COLO668 (cell line): Measurements from ENCODE around the gene CAMK2N2.
A peak's percentile ranks its signal among the peaks of the same experiment; 100 is the strongest.
"Not testable (repeated sequence)": the region's sequence is repeated elsewhere in the genome, so short reads cannot be mapped to it uniquely, and the experiment has no call there.

ENCODE experiments used
- DNase-seq: peaks from one replicate; lab custom pipeline; 2025; ENCODE audit not compliant: unreplicated experiment; lab: John Stamatoyannopoulos, UW

The CAMK2N2 gene

DNA sequence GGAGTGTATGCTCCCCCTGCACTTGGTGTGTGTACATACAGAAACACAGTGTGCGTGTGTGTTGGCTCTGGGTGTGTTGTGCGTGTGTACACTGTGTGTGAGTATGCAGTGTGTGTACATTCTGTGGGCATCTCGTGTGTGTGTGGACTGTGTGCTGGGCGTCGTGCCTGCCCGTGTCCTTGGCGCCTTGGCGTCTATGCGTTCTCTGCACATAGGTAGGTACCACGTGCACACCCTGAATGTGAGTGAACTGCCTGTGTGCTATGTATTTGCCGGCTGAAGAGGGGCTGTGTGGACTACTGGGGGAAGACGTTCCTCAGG lies 14.0 kb upstream of the CAMK2N2 start:
- DNase-seq: no peak

GRCh38 chr3:184272269-184272668 lies 10.9 kb upstream of the CAMK2N2 start:
- no peak for DNase-seq

GRCh38 chr3:184267249-184267648 lies 5.9 kb upstream of the CAMK2N2 start:
- DNase-seq: not testable (repeated sequence)

- DNase-seq: no peak
Measured at GRCh38 chr3:184262764-184263179, 1.4 kb upstream of the CAMK2N2 start.

DNA sequence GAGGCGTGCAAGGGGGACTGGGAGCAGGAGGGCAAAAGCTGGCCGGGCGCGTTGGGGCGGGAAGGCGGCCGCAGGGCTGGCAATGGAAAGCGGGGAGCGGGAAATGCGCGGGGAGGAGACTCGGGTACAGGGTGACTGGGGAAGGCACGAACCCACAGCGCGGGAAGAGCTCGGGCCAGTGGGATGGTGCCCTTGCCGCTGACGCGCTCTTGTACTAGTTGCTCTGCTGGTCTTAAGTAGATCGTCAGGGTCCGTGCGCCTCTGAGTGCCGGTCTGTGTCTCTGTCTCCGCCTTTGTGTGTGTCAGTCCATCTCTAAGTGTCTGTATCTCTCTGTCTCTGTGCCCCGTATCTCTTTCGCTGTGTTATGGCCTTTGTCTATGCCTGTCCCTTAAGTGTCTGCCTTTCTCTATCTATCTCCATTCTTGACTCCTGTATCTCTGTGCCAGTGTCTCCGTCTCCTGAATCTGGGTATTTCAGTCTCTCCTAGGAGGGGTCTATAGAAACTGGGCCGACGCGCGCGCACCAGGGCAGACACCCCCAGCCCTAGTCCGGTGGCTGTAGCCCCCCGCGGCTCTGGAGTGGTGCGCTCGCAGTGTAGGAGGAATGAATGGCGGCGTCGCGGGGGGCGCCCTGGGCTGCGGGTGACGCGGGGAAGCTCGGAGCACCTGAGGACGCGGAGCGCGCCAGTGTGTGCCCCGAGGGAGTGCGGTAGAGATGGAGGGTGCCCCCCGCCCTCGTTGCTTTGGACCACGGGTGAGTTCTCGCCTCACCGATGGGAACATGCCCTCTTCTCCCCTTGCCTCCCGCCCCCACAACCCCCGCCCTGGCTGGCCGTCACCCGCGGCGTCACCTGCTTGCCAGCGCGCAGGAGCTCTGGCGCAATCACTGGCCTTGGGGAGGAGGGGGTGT lies 756 bp upstream of the CAMK2N2 start:
- peak; percentile 68 for DNase-seq

- peak; percentile 33 for DNase-seq
Measured at GRCh38 chr3:184260724-184261269, 556 bp downstream of the CAMK2N2 start.

DNA sequence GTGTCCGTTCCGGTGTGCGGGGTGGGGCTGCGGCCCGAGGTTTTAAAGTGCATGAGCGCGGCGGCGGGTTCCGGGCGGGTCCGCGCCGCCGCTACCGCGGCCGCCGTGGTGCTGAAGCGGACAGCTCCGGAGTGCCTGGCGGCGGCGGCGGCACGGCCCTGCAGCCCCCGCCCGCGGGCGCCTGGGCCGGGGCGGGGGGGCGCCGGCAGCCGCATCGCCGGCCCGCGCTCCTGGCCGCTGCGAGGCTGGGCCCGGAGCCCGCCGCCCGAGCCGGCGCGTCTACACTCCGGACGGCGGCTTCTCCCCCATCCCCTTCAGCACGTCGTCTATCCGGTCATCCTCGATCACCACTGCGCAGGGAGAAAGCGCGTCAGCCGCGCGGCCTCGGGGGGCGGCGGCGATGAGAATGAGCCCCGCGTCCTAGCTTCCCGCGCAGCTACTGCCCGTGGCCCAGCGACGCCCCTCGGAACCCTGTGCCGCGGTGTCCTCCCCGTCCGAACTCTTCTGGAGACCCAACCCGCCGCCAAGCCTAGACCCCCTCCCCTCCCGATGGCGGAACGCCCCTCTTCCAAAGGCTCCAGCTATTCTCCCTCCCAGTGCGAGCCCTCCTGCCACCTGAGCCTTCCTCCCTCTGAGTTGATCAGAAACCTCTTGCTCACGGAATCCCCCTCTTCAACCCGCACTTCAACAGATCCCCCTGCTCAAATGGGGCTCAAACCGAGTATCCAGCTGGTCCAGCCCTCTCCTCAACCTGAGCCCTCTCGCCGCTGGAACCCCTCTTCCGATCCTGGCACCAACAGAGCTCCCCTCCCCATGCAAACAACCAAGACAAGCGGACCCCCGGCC lies 1.3 kb downstream of the CAMK2N2 start:
- DNase-seq: peak; percentile 54

DNA sequence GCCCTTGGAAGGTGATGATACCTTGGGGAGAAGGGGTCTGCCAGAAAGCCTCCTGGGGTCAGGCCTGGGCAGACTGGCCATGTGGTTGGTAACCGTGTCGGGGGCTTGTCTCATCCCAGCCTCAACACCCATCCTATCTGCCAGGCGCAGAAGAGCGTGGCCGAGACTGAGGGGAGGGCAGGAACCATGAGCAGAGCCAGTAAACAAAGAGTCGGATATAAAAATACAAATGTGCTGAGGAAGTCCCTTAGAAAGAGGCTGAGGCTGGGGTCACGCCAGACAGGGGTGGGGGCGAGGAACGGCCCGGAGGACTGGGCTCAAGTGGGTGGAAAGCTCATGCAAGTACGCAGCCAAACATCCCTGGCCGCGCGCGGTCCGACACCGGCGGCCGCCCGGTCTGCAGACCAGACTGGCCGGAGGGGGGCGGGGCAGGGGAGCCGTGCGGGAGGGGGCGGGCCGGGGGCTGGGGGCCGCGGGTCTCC lies 1.9 kb downstream of the CAMK2N2 start:
- no peak for DNase-seq

GRCh38 chr3:184258926-184259325 lies 2.4 kb downstream of the CAMK2N2 start:
- no peak for DNase-seq

- no peak for DNase-seq
Measured at GRCh38 chr3:184257083-184257915, 4.1 kb downstream of the CAMK2N2 start.

- DNase-seq: no peak
Measured at GRCh38 chr3:184255291-184256039, 5.9 kb downstream of the CAMK2N2 start.

- peak; percentile 87 for DNase-seq
Measured at GRCh38 chr3:184250167-184250828, 11.1 kb downstream of the CAMK2N2 start.

GRCh38 chr3:184249412-184250166 lies 11.8 kb downstream of the CAMK2N2 start, which contains the start of gene EEF1AKMT4:
TSS of gene EEF1AKMT4 (plus strand) at chr3:184249672. CDS start at chr3:184249695, 23 bp downstream.
- DNase-seq: peak; percentile 94

DNA sequence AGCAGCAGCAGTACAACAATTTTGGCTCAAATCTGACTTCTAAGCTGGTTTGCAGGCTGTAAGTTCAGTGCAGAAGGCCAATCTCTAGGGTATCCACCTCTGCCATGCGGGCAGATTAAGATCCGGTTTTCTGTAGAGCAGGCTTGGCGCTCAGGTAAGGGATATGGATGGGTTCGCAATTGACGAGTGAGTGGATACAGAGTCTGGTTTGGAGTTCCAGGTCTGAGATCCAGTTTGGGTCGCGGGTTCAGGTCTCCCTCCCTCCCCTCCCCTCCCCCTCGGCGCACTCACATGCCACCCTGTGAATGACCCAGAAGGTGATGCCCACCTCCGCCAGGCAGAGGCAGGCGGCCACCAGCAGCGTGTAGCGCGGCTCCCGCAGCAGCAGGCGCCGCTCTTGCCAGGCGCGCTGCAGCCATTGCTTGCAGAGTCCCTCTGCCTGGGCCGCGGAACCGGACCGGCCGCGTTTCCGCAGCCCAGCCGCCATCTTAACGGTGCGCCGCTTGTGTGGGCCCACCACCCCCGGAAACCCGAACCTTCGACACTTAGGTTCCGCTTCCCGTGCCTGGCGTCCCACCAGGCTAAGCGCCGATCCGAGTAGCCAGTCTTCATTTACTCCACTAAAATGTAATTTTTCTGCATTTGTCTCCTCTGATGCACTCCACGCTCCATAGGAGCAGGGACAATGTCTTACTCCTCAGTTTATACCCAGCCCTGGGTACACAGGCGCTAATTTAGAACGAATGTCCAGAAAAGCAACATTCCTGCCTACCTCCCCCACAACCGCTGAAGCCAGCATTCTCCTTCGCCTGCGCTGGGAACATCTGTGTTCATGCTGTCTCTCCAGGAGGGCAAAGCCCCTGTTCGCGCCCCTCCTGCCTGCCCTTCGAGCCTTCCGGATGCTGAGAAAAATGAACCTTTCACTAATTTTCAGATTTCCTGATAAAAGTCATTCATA lies 12.6 kb downstream of the CAMK2N2 start, which contains the start of gene ALG3:
TSS of gene ALG3 (minus strand) at position 509 of the 958 bp plus-strand sequence. CDS start at position 487, 22 bp downstream.
- peak; percentile 86 for DNase-seq

DNA sequence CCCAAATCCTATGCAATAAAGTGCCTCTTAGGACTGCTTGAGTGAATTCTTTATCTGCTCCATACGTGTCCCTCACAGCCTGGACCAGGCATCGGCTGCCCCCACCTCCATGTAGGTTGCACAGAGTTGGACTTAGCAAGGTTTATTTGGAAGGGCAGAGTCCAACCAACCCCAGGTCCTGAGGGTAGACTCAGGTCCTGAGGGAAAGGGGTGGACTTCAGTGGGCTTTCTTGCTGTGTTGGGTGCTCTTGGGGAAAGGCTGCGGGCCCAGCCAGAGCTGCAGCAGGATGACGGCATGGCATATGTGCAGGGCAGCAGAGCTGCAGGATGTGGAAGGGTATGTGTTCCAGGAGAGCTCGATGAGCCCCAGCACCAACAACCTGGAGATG lies 19.1 kb downstream of the CAMK2N2 start:
- DNase-seq: no peak

GRCh38 chr3:184241447-184242296 lies 19.7 kb downstream of the CAMK2N2 start:
- DNase-seq: peak; percentile 77

DNA sequence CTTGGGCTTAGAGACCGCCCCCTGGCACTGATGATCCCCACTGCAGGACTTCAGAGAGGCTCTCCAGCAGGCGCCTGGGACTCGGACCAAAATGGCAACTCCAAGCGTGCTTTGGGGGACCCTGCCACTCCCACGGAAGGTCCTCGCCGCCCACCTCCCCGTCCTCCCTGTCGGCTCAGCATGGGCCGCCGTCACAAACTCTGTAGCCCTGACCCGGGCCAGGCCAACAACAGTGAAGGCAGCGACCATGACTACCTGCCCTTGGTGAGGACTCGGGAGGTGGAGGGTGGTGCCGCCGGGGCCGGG lies 20.3 kb downstream of the CAMK2N2 start:
- no peak for DNase-seq
